ENCODE results near the gene CELSR1.

CELSR1 gene

GRCh38 chr22:46390105-46390651 is 147.2 kb downstream of the CELSR1 start:
- no peaks in the 10 kb centered on the region for H3K27me3 Mint-ChIP-seq
- H3K9me3 Mint-ChIP-seq (ENCODE audit: low read depth), result no peaks in the 10 kb centered on the region
- peaks cover 5% of the 10 kb centered on the region for H3K4me1 Mint-ChIP-seq (ENCODE audit: low read depth)
- H3K36me3 Mint-ChIP-seq, result no peaks in the 10 kb centered on the region
- H3K4me3 Mint-ChIP-seq, result no peak overlapping the region
- no peak overlapping the region for H3K27ac Mint-ChIP-seq

- Mint-ChIP-seq H3K27ac (no peak overlapping the region), H3K36me3 (no peaks in the 10 kb centered on the region), H3K9me3 (ENCODE audit: low read depth) (no peaks in the 10 kb centered on the region), H3K27me3 (no peaks in the 10 kb centered on the region), H3K4me1 (ENCODE audit: low read depth) (peaks cover 5% of the 10 kb centered on the region), H3K4me3 (no peak overlapping the region)
Measured at GRCh38 chr22:46389081-46389480, 148.3 kb downstream of the CELSR1 start.

DNA sequence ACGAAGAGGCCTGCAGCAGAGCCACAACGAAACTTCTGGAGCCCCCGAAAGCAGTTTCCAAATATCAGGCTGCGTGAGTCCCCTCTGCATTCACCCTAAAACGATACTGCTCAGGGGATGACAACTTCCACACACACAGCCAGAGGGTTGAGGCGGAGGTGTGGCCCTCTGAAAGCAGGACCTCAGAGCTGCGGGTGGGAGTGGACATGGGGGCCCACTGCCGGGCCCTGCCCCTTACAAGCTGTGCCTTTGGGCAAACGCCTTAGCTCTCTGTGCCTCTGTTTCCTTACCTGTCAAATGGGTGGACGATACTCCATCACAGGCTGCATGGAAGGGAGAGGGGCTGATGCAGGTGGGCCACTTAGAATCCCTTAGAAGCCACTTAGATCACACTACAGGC is 148.8 kb downstream of the CELSR1 start:
- Mint-ChIP-seq H3K27me3 (no peaks in the 10 kb centered on the region), H3K4me3 (no peak overlapping the region), H3K36me3 (no peaks in the 10 kb centered on the region), H3K9me3 (ENCODE audit: low read depth) (no peaks in the 10 kb centered on the region), H3K27ac (no peak overlapping the region), H3K4me1 (ENCODE audit: low read depth) (peaks cover under 1% of the 10 kb centered on the region)

DNA sequence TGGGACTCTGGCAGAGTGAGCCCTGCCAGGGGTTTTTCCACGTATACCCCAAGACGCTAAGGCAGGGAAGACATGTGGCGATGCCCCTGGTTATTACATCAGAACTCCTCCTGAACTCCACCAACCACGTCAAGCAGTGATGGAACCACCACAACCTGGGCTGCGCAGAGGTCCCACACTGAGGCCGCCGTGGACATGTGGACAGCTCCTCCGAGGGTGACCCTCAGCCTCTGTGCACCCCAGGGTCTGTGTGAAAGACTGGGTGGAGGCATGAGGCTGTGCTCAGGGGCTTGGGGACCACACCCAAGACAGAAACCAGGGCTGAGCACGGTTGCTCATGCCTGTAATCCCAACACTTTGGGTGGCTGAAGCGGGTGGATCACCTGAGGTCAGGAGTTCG is 149.7 kb downstream of the CELSR1 start:
- Mint-ChIP-seq H3K4me3 (no peak overlapping the region), H3K9me3 (ENCODE audit: low read depth) (no peaks in the 10 kb centered on the region), H3K36me3 (no peaks in the 10 kb centered on the region), H3K4me1 (ENCODE audit: low read depth) (no peaks in the 10 kb centered on the region), H3K27me3 (no peaks in the 10 kb centered on the region), H3K27ac (no peak overlapping the region)

DNA sequence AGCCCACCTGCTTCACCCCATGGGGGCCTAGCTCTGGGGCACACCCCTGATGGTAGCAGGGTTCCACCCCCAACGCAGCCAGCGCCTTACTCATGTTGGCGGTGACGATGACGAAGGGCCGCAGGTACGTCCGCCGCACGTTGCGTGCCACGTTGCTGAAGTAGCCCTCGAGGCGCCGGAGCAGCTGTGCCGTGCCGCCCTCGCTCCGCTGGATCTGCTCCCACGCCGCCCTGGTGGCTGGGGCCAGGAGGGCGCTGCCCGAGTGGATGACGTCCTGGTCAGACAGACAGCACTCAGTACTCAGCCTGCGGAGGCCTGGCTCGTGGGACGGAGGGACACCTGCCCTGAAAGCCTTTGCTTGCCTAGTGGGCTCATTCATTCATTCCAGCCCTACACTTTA is 151.1 kb downstream of the CELSR1 start:
- Mint-ChIP-seq H3K4me3 (no peak overlapping the region), H3K4me1 (ENCODE audit: low read depth) (no peaks in the 10 kb centered on the region), H3K27ac (no peak overlapping the region), H3K36me3 (no peaks in the 10 kb centered on the region), H3K9me3 (ENCODE audit: low read depth) (no peaks in the 10 kb centered on the region), H3K27me3 (no peaks in the 10 kb centered on the region)

GRCh38 chr22:46382524-46382923 is 154.9 kb downstream of the CELSR1 start:
- Mint-ChIP-seq H3K4me1 (ENCODE audit: low read depth) (no peaks in the 10 kb centered on the region), H3K27ac (no peak overlapping the region), H3K9me3 (ENCODE audit: low read depth) (no peaks in the 10 kb centered on the region), H3K27me3 (no peaks in the 10 kb centered on the region), H3K4me3 (no peak overlapping the region), H3K36me3 (no peaks in the 10 kb centered on the region)

- H3K27me3 Mint-ChIP-seq, result no peaks in the 10 kb centered on the region
Measured at GRCh38 chr22:46381731-46382130, 155.7 kb downstream of the CELSR1 start.

GRCh38 chr22:46381142-46381541 is 156.3 kb downstream of the CELSR1 start:
- H3K36me3 Mint-ChIP-seq, result peaks cover 2% of the 10 kb centered on the region

More at GRCh38 chr22:46381731-46382130, 155.7 kb downstream of the CELSR1 start:
- no peak overlapping the region for H3K27ac Mint-ChIP-seq
- H3K4me1 Mint-ChIP-seq (ENCODE audit: low read depth), result no peaks in the 10 kb centered on the region
- no peaks in the 10 kb centered on the region for H3K9me3 Mint-ChIP-seq (ENCODE audit: low read depth)
- H3K4me3 Mint-ChIP-seq, result no peak overlapping the region
- peaks cover 2% of the 10 kb centered on the region for H3K36me3 Mint-ChIP-seq

GRCh38 chr22:46380581-46380980 is 156.8 kb downstream of the CELSR1 start:
- Mint-ChIP-seq H3K27me3 (no peaks in the 10 kb centered on the region), H3K27ac (no peak overlapping the region), H3K4me3 (no peak overlapping the region), H3K9me3 (ENCODE audit: low read depth) (peaks cover 4% of the 10 kb centered on the region), H3K36me3 (peaks cover 5% of the 10 kb centered on the region), H3K4me1 (ENCODE audit: low read depth) (no peaks in the 10 kb centered on the region)

More at GRCh38 chr22:46381142-46381541, 156.3 kb downstream of the CELSR1 start:
- H3K9me3 Mint-ChIP-seq (ENCODE audit: low read depth), result no peaks in the 10 kb centered on the region
- H3K27ac Mint-ChIP-seq, result no peak overlapping the region
- no peaks in the 10 kb centered on the region for H3K27me3 Mint-ChIP-seq
- H3K4me1 Mint-ChIP-seq (ENCODE audit: low read depth), result no peaks in the 10 kb centered on the region
- no peak overlapping the region for H3K4me3 Mint-ChIP-seq

DNA sequence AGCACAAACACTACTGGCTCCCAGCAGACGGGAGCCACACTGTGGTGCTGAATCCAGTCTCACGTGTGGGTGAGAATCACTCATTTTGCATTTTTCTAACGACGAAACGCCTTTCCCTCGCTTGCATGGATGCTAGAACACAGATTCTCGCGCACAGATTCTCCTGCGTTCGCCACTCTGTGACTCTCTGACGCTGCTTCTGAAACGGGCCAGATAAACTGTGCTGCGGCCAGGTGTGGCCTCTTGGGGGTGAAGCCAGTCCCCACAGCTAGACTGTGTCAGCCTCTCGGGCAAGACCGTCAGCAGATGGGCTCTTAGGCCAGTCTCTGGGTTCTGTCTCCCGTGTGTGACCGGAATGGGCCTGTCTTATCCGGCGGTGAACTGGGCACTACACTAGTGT is 157.4 kb downstream of the CELSR1 start:
- H3K4me3 Mint-ChIP-seq, result no peak overlapping the region
- H3K27ac Mint-ChIP-seq, result no peak overlapping the region
- peaks cover 4% of the 10 kb centered on the region for H3K9me3 Mint-ChIP-seq (ENCODE audit: low read depth)
- H3K36me3 Mint-ChIP-seq, result peaks cover 5% of the 10 kb centered on the region
- peaks cover 2% of the 10 kb centered on the region for H3K4me1 Mint-ChIP-seq (ENCODE audit: low read depth)
- H3K27me3 Mint-ChIP-seq, result no peaks in the 10 kb centered on the region

DNA sequence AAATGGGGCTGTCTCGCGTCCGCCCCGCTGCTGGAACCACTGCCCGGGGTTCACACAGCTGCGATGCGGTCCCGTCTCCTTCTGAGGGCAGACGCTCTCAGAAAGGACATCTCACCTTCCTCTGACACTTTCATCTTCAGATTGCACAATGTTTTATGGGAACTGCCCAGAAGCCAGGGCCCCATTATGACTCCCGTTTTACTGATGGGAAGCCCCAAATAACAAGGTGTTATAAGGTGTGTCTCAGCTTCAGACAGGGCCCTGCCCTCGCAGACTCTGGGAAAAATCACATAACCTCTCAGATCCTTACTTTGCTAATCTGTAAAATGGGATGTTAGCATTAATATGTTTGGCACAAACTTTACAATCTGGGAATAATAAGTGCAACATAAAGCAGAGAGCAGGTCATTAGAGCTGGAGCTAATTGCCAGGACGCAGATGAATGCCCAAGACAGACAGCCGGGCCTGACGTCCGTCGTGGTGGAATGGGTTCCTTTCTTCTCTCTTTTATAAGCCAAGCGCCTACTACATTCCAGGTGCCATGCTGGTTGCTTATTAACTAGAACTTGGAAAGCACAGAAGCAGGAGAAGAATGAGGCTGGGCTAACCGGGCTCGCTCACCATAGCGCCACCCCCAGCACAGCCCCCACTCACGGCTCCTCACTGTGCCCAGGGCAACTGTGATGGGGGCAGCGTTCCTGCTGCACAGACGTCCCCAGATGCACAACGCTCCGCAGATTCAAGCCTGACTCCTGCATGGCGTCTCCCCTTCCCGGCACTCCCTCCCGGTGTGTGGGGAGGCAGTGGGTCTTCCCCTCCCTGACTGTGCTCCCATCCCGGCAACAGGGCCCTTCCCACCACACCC is 158.1 kb downstream of the CELSR1 start:
- H3K4me1 Mint-ChIP-seq (ENCODE audit: low read depth), result peaks cover 5% of the 10 kb centered on the region
- no peak overlapping the region for H3K27ac Mint-ChIP-seq
- H3K4me3 Mint-ChIP-seq, result no peak overlapping the region
- no peaks in the 10 kb centered on the region for H3K27me3 Mint-ChIP-seq
- H3K36me3 Mint-ChIP-seq, result peaks cover 5% of the 10 kb centered on the region
- H3K9me3 Mint-ChIP-seq (ENCODE audit: low read depth), result peaks cover 4% of the 10 kb centered on the region

DNA sequence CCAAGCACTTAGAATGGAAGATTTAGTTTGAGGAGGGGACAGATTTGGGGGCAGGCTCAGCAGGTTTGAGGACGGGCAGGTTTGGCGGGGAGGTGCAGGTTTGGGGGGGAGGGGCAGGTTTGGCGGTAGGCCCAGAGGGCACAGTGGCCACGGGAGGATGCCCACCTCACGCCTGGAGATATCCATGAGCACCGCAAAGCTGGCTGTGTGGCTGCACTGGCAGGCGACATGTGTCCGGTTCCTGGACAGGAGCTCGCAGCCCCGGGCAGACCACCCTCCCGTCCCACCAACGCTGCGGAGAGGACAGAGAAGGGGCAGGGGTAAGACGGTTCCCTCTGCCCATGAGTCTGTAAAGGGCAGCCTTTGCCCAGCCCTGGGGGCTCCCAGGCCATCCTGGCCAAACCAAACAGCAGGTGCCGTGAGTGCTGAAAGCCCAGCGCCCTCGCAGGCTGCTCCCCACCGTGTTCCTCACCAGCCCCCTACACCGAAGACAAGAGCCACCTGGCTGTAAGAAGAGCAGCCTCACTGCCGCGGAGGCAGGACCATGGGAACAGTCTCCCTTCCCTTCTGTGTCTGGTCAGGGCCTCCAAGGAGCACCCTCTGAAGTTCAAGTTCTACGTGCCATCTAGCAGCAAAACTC is 158.9 kb downstream of the CELSR1 start:
- Mint-ChIP-seq H3K4me3 (no peak overlapping the region), H3K4me1 (ENCODE audit: low read depth) (peaks cover 12% of the 10 kb centered on the region), H3K27ac (no peak overlapping the region), H3K9me3 (ENCODE audit: low read depth) (peaks cover 4% of the 10 kb centered on the region), H3K27me3 (no peaks in the 10 kb centered on the region), H3K36me3 (peaks cover 5% of the 10 kb centered on the region)

- peaks cover 16% of the 10 kb centered on the region for H3K4me1 Mint-ChIP-seq (ENCODE audit: low read depth)
- peaks cover 4% of the 10 kb centered on the region for H3K9me3 Mint-ChIP-seq (ENCODE audit: low read depth)
- H3K4me3 Mint-ChIP-seq, result no peak overlapping the region
- no peaks in the 10 kb centered on the region for H3K27me3 Mint-ChIP-seq
- H3K36me3 Mint-ChIP-seq, result peaks cover 5% of the 10 kb centered on the region
- H3K27ac Mint-ChIP-seq, result no peak overlapping the region
Measured at GRCh38 chr22:46377525-46378425, 159.6 kb downstream of the CELSR1 start.

DNA sequence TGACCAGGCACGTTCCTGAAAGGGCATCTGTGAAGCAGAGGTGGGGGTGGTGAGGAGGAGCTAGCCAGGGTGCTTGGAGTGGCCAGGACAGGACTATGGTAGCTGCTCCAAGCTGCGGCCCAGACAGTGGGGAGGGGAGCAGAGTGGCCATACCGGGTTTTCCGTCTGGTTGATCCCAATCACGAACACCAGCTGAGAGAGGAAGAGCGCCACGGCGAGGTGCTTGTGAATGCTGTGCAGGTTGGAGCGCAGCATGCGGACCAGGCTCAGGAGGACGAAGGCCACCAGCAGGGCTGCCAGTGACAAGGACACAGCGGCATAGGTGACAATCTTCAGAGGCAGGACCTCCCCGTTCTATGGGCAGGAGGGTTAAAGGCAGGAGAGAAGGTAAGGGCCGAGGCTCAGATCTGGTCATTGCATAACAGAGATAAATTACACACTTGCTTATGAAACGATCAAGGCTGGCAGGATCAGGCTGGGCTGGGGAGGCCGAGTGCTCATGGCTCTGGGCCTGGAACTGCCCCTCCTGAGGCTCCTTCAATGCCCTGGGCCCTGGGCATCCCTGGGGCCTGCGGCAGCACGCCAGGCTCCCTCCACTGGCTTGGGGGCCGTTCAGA is 160.4 kb downstream of the CELSR1 start:
- H3K36me3 Mint-ChIP-seq, result peaks cover 5% of the 10 kb centered on the region
- H3K4me3 Mint-ChIP-seq, result no peak overlapping the region
- no peak overlapping the region for H3K27ac Mint-ChIP-seq
- H3K27me3 Mint-ChIP-seq, result no peaks in the 10 kb centered on the region
- peaks cover 20% of the 10 kb centered on the region for H3K4me1 Mint-ChIP-seq (ENCODE audit: low read depth)
- peaks cover 4% of the 10 kb centered on the region for H3K9me3 Mint-ChIP-seq (ENCODE audit: low read depth)
